Stomach (tissue), 4 donors: Measurements from ENCODE around the gene LRMDA.

Source experiments
- EP300 ChIP-seq: sonication (generic); formaldehyde crosslinking; IDR thresholded peaks from one replicate; pipeline ENCODE4 v1.6.1; 2017; ENCODE audit warnings: antibody characterized with exemption
- POLR2A ChIP-seq, 4 donors: fragments of 450-650 bp; IDR thresholded peaks; one replicate each; pipeline ENCODE4 v1.6.1; 2016; ENCODE audit warnings: antibody characterized with exemption in 4 of 4, control low read depth in 2 of 4, mild to moderate bottlenecking in 1 of 4, moderate library complexity in 1 of 4

- TF ChIP-seq POLR2A (IDR thresholded peaks at IDR 0.05) (no peak), EP300 (no peak)
Observed at GRCh38 chr10:76041551-76041950, 610.1 kb downstream of the LRMDA start.
